HG03565 (cell line): Measurements from ENCODE around the gene ATP5F1D.

Source experiments
- ATAC-seq: cut with Tn5 transposase; IDR thresholded peaks from one replicate; pipeline ENCODE4 v1.9.1; 2021; ENCODE audit warnings: mild to moderate bottlenecking, moderate library complexity; ENCODE audit not compliant: unreplicated experiment

ATP5F1D gene

GRCh38 chr19:1220477-1220930 is 21.0 kb upstream of the ATP5F1D start:
- no peak for ATAC-seq

- no peak for ATAC-seq
These were observed 20.3 kb upstream of the ATP5F1D start for GRCh38 chr19:1220976-1221903.

GRCh38 chr19:1221904-1222255 is 19.7 kb upstream of the ATP5F1D start:
- ATAC-seq, result no peak

GRCh38 chr19:1222394-1222793 is 19.2 kb upstream of the ATP5F1D start:
- ATAC-seq, result no peak

GRCh38 chr19:1223018-1223855 is 18.3 kb upstream of the ATP5F1D start:
- no peak for ATAC-seq

- no peak for ATAC-seq
These were observed 17.3 kb upstream of the ATP5F1D start for GRCh38 chr19:1224047-1224825.

- ATAC-seq, result no peak
These were observed 16.7 kb upstream of the ATP5F1D start for GRCh38 chr19:1224847-1225246.

GRCh38 chr19:1225440-1226226 is 15.9 kb upstream of the ATP5F1D start:
- no peak for ATAC-seq

- no peak for ATAC-seq
These were observed 15.4 kb upstream of the ATP5F1D start for GRCh38 chr19:1226227-1226518.

GRCh38 chr19:1226522-1227303 is 14.8 kb upstream of the ATP5F1D start:
- ATAC-seq, result no peak

GRCh38 chr19:1227304-1228054 is 14.1 kb upstream of the ATP5F1D start:
- ATAC-seq, result no peak

- ATAC-seq, result no peak
These were observed 13.2 kb upstream of the ATP5F1D start for GRCh38 chr19:1228161-1228957.

- ATAC-seq, result no peak
These were observed 12.3 kb upstream of the ATP5F1D start for GRCh38 chr19:1229056-1229923.

- no peak for ATAC-seq
These were observed 11.4 kb upstream of the ATP5F1D start for GRCh38 chr19:1229924-1230782.

- no peak for ATAC-seq
These were observed 10.6 kb upstream of the ATP5F1D start for GRCh38 chr19:1230783-1231489.
